Measurements from ENCODE around the gene C10orf90. TPM values are rescaled to one million over a fixed set of nuclear protein-coding genes. Genes with fewer than 3 reads are reported as not detected.

C10orf90 gene
- total and polyA plus RNA-seq, 2 of the 8 experiments (the other 6 are each of a cell fraction or from before 2014, with no cell fraction given) = 0.21 TPM; not detected in 1

DNA sequence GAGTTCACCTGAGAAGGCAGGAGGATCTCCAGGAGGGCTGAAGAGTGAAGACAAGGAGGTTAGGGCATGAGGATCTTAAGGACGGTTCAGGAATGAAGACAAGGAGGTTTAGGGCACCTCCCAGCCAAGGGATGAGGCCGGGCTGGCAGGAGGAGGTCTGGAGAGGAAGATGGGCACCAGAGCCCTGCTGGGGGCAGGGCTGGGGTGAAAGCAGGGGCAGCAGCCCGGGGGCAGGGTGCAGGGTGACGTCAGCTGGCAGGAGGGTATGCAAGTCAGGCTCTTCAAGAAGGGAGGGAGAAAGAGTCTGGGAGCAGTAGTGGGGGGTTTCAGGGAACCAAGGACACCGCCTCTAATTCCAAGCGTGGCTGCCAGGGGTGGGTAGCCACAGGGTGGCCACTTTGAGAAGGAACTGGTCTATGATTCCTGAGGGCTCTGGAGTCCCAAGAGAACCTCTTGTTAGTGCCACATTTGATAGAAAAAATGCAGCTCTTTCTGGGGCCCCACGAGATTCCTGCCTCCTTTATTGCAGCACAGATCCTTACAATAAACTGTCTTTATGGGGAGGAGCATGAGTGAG is 101.6 kb downstream of the C10orf90 start:
- Histone ChIP-seq H3K79me1 (ENCODE audit: low read depth, low read length) (no peaks in the 10 kb centered on the region), H4K8ac (ENCODE audit: extremely low read depth, insufficient read depth, low read length) (no peak overlapping the region), H3K4me2 (ENCODE audit: insufficient read depth in 1 of 2, low read depth in 2 of 2, low read length in 2 of 2) (no peak overlapping the region), H3K36me3 (ENCODE audit: control insufficient read depth in 2 of 4, insufficient read depth in 4 of 4, low read length in 3 of 4) (no peaks in the 10 kb centered on the region; a peak in 1 of 8 replicates), H3K4me1 (replicated peaks in 1 of 4; ENCODE audit: control insufficient read depth in 3 of 4, insufficient read depth in 4 of 4, low read length in 3 of 4) (peaks cover 7 to 11% (median 9%) of the 10 kb centered on the region in 4 experiments; a peak in 5 of 7 replicates), H2AFZ (ENCODE audit: low read length) (no peak overlapping the region), H3K23me2 (ENCODE audit: low read depth, low read length) (no peaks in the 10 kb centered on the region; the same call in 1 of the 2 replicates), H2AK5ac (ENCODE audit: low read depth, low read length) (no peak overlapping the region), H4K91ac (replicated peaks; ENCODE audit: insufficient read length, low read length) (no peak overlapping the region), H2BK12ac (ENCODE audit: low read depth, low read length) (peak overlapping the region; percentile 27; the same call in 1 of the 2 replicates), H2BK5ac (ENCODE audit: low read depth, low read length) (no peak overlapping the region; the same call in 1 of the 2 replicates), H3K23ac (ENCODE audit: insufficient read length) (no peak overlapping the region), H3K18ac (ENCODE audit: extremely low read depth, low read length) (no peak overlapping the region), H3K4me3 (ENCODE audit: extremely low read depth in 1 of 4, insufficient read depth in 2 of 4, low read depth in 3 of 4, low read length in 4 of 4) (no peak overlapping the region), H2BK120ac (replicated peaks; ENCODE audit: low read depth, low read length) (no peak overlapping the region), H3K27me3 (replicated peaks in 1 of 4; ENCODE audit: control insufficient read depth in 3 of 4, extremely low read depth in 1 of 4, insufficient read depth in 3 of 4, low read length in 3 of 4) (no peaks in the 10 kb centered on the region), H3K4ac (replicated peaks; ENCODE audit: insufficient read length, low read depth, low read length) (no peak overlapping the region), H2BK15ac (ENCODE audit: low read length) (0 out of 2 replicates have a peak overlapping the region, but pooled peaks have one; percentile 61), H3K79me2 (ENCODE audit: control insufficient read depth in 1 of 2, insufficient read depth in 2 of 2, low read length in 2 of 2) (no peaks in the 10 kb centered on the region), H3K27ac (ENCODE audit: low read depth, low read length) (no peak overlapping the region), H3K9me3 (ENCODE audit: insufficient read depth in 2 of 2, low read depth in 1 of 2, low read length in 1 of 2) (peaks cover 4 to 10% of the 10 kb centered on the region in 2 experiments; a peak in 2 of 4 replicates), H4K5ac (ENCODE audit: insufficient read length, low read depth, low read length) (no peak overlapping the region), H3K14ac (ENCODE audit: insufficient read length) (no peak overlapping the region), H4K20me1 (replicated peaks in 1 of 2; ENCODE audit: control insufficient read depth in 1 of 2, insufficient read depth in 2 of 2, low read length in 2 of 2) (no peaks in the 10 kb centered on the region), H2BK20ac (ENCODE audit: low read length) (no peak overlapping the region), H3K56ac (replicated peaks; ENCODE audit: insufficient read length, low read depth, low read length) (no peak overlapping the region), H3K9ac (replicated peaks in 1 of 4; ENCODE audit: extremely low read depth in 1 of 4, low read depth in 3 of 4, low read length in 3 of 4) (no peak overlapping the region)
- DNase-seq (ENCODE audit: low read depth in 1 of 2, low spot score in 2 of 2) (no peak), FAIRE-seq (no peak)
- ChIA-PET CTCF (ENCODE audit: partially characterized antibody) (no interaction called here), POLR2A (ENCODE audit: partially characterized antibody) (no interaction called here)
- TF ChIP-seq CREB1 (IDR thresholded peaks at IDR 0.05) (no peak), RXRA (IDR thresholded peaks at IDR 0.05; ENCODE audit: insufficient read depth, low read depth, low read length) (no peak), SP2 (IDR thresholded peaks at IDR 0.05; ENCODE audit: low read length) (no peak), TBP (IDR thresholded peaks at IDR 0.05; ENCODE audit: low read depth, low read length) (no peak), HDAC2 (IDR thresholded peaks at IDR 0.05; ENCODE audit: borderline replicate concordance in 1 of 2, low read depth in 2 of 2, low read length in 2 of 2) (no peak), EP300 (IDR thresholded peaks at IDR 0.05; ENCODE audit: borderline replicate concordance in 1 of 2, low read depth in 2 of 2, low read length in 2 of 2) (no peak), CHD2 (IDR thresholded peaks at IDR 0.05; ENCODE audit: low read length) (no peak), EGR1 (IDR thresholded peaks at IDR 0.05; ENCODE audit: borderline replicate concordance, low read depth, low read length) (no peak), TAF7 (optimal IDR thresholded peaks at IDR 0.05; ENCODE audit: borderline replicate concordance, low read depth, low read length) (no peak), SIRT6 (IDR thresholded peaks at IDR 0.05; ENCODE audit: low read length) (no peak), JUND (IDR thresholded peaks at IDR 0.05; ENCODE audit: low read length) (no peak)
- 53% methylated on average over 6 of the region's 7 CpGs; no CpG with 5 or more reads in 1 of the 2 experiments for WGBS, 2 experiments (ENCODE audit: extremely low coverage in 1 of 2, insufficient coverage in 1 of 2, insufficient read length in 1 of 2, insufficient replicate concordance in 2 of 2, low coverage in 1 of 2, low lambda C conversion rate in 2 of 2, missing lambda C conversion rate in 1 of 2)

All from H1 (cell line).